ENCODE results near the gene AK2.

DNA sequence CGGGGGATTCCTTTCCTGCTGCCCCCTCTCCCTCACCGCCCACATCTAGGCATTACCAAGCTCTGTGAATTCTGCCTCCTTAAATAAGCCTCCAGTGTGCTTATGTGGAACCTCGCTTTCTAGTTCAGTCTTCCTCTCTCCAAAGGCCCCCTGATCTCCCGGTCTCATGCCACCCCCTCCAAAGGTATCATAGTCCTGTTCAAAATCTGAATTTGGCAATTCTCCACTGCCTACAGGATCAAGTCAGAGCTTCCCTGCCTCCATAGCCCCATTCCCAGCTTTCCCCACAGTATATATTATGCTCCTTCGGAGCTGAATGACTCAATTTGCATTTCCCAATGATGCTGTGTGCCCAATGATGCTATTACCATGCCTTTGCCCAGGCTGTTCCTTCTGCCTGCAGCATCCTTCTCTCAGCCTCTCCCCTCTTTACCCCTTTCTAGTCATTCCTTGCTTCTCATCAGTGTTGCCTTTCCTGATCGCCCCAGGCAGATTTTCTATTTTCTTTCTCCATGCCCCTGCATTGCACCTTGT is 46.0 kb upstream of the AK2 start:
- TF ChIP-seq ZNF843 (tag by site-specific recombination; IDR thresholded peaks at IDR 0.05) (no peak), MZF1 (tag by site-specific recombination; IDR thresholded peaks at IDR 0.05; ENCODE audit: borderline replicate concordance) (no peak), BCL11A (tag by site-specific recombination; IDR thresholded peaks at IDR 0.05; ENCODE audit: low read depth) (no peak), ZBTB8A (tag by site-specific recombination; IDR thresholded peaks at IDR 0.05) (no peak)
- TF ChIP-seq, protein P1, sequence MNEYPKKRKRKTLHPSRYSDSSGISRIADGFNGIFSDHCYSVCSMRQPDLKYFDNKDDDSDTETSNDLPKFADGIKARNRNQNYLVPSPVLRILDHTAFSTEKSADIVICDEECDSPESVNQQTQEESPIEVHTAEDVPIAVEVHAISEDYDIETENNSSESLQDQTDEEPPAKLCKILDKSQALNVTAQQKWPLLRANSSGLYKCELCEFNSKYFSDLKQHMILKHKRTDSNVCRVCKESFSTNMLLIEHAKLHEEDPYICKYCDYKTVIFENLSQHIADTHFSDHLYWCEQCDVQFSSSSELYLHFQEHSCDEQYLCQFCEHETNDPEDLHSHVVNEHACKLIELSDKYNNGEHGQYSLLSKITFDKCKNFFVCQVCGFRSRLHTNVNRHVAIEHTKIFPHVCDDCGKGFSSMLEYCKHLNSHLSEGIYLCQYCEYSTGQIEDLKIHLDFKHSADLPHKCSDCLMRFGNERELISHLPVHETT (tag by site-specific recombination; IDR thresholded peaks at IDR 0.05), result no peak
- TF ChIP-seq, protein P2, sequence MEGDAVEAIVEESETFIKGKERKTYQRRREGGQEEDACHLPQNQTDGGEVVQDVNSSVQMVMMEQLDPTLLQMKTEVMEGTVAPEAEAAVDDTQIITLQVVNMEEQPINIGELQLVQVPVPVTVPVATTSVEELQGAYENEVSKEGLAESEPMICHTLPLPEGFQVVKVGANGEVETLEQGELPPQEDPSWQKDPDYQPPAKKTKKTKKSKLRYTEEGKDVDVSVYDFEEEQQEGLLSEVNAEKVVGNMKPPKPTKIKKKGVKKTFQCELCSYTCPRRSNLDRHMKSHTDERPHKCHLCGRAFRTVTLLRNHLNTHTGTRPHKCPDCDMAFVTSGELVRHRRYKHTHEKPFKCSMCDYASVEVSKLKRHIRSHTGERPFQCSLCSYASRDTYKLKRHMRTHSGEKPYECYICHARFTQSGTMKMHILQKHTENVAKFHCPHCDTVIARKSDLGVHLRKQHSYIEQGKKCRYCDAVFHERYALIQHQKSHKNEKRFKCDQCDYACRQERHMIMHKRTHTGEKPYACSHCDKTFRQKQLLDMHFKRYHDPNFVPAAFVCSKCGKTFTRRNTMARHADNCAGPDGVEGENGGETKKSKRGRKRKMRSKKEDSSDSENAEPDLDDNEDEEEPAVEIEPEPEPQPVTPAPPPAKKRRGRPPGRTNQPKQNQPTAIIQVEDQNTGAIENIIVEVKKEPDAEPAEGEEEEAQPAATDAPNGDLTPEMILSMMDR (tag by site-specific recombination; IDR thresholded peaks at IDR 0.05), result no peak

Data from HEK293 (cell line).